ENCODE measurements around the gene SF3B4. TPM values are rescaled to one million over a fixed set of nuclear protein-coding genes. Genes with fewer than 3 reads are reported as not detected.
"Not testable (repeated sequence)": the region's sequence is repeated elsewhere in the genome, so short reads cannot be mapped to it uniquely, and the experiment has no call there.

The SF3B4 gene
- total RNA-seq, 4 donors from 2014 or later = 19.1 to 28.7 (median 22.2) TPM

DNA sequence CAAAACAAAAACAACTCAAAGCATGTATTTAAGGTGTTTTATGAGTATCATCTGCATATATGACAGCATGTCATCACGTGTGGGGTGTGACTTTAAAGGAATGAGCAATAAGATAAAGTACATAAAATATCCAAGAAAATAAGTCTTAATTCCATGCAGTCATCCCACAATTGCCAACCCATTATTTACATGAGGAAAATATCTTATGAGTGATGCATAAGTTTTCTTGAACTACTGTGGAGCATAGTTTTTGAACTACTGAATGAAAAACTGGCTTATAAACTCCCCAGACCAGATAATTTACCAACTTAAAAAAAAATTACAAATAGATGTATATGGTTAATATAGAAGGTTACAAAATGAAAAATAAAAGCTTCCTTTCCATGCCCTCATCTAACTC lies 38.8 kb upstream of the SF3B4 start:
- no peaks in the 10 kb centered on the region for H3K27me3 ChIP-seq
- TF ChIP-seq POLR2A (IDR thresholded peaks at IDR 0.05) (no peak), CTCF (IDR thresholded peaks at IDR 0.05) (no peak), POLR2AphosphoS5 (IDR thresholded peaks at IDR 0.05) (no peak), EP300 (IDR thresholded peaks at IDR 0.05) (no peak)
- no peak overlapping the region for H3K4me3 ChIP-seq
- no peak overlapping the region for H3K27ac ChIP-seq
- WGBS = 37% methylated on average over 1 of the region's 1 CpG
- DNase-seq (ENCODE audit: low spot score in 2 of 2) = no peak
- peaks cover 27% of the 10 kb centered on the region for H3K4me1 ChIP-seq
- H3K9me3 ChIP-seq = no peaks in the 10 kb centered on the region
- peaks cover 63% of the 10 kb centered on the region for H3K36me3 ChIP-seq

- DNase-seq (ENCODE audit: low spot score in 2 of 2) = no peak
- Histone ChIP-seq H3K27me3 (no peaks in the 10 kb centered on the region), H3K4me1 (peaks cover 27% of the 10 kb centered on the region), H3K27ac (no peak overlapping the region), H3K36me3 (peaks cover 58% of the 10 kb centered on the region), H3K4me3 (no peak overlapping the region), H3K9me3 (no peaks in the 10 kb centered on the region)
- TF ChIP-seq POLR2AphosphoS5 (IDR thresholded peaks at IDR 0.05) (no peak), POLR2A (IDR thresholded peaks at IDR 0.05) (no peak)
- WGBS = 84% methylated on average over 3 of the region's 3 CpGs
Observed at GRCh38 chr1:149965440-149965839, 37.8 kb upstream of the SF3B4 start.

- H3K9me3 ChIP-seq = no peaks in the 10 kb centered on the region
- H3K36me3 ChIP-seq = peaks cover 57% of the 10 kb centered on the region
- H3K4me1 ChIP-seq = peaks cover 27% of the 10 kb centered on the region
- no peak for DNase-seq (ENCODE audit: low spot score in 2 of 2)
- H3K27ac ChIP-seq = peak overlapping the region; percentile 53
- no peaks in the 10 kb centered on the region for H3K27me3 ChIP-seq
- no peak overlapping the region for H3K4me3 ChIP-seq
- WGBS = 30% methylated on average over 3 of the region's 3 CpGs
- TF ChIP-seq CTCF (IDR thresholded peaks at IDR 0.05) = no peak
- TF ChIP-seq EP300 (IDR thresholded peaks at IDR 0.05) = no peak
- no peak for TF ChIP-seq POLR2AphosphoS5 (IDR thresholded peaks at IDR 0.05)
- TF ChIP-seq POLR2A (IDR thresholded peaks at IDR 0.05) = no peak
Observed at GRCh38 chr1:149963358-149963757, 35.8 kb upstream of the SF3B4 start.

GRCh38 chr1:149962736-149963135 lies 35.1 kb upstream of the SF3B4 start:
- H3K9me3 ChIP-seq = no peaks in the 10 kb centered on the region
- H3K4me3 ChIP-seq = no peak overlapping the region
- peaks cover 62% of the 10 kb centered on the region for H3K36me3 ChIP-seq
- H3K27ac ChIP-seq = peak overlapping the region; percentile 53
- DNase-seq (ENCODE audit: low spot score in 2 of 2) = no peak
- H3K27me3 ChIP-seq = no peaks in the 10 kb centered on the region
- TF ChIP-seq CTCF (IDR thresholded peaks at IDR 0.05) = no peak
- no peak for TF ChIP-seq POLR2A (IDR thresholded peaks at IDR 0.05)
- TF ChIP-seq EP300 (IDR thresholded peaks at IDR 0.05) = no peak
- no peak for TF ChIP-seq POLR2AphosphoS5 (IDR thresholded peaks at IDR 0.05)
- WGBS = 44% methylated on average over 2 of the region's 2 CpGs
- H3K4me1 ChIP-seq = peaks cover 27% of the 10 kb centered on the region

- H3K36me3 ChIP-seq = peaks cover 64% of the 10 kb centered on the region
- no peaks in the 10 kb centered on the region for H3K9me3 ChIP-seq
- H3K4me1 ChIP-seq = peaks cover 27% of the 10 kb centered on the region
- 11% methylated on average over 3 of the region's 3 CpGs for WGBS
- peak; percentile 67 to 82 for TF ChIP-seq CTCF (IDR thresholded peaks at IDR 0.05)
- no peak for TF ChIP-seq POLR2AphosphoS5 (IDR thresholded peaks at IDR 0.05)
- no peak for TF ChIP-seq POLR2A (IDR thresholded peaks at IDR 0.05)
- TF ChIP-seq EP300 (IDR thresholded peaks at IDR 0.05) = no peak
- H3K27ac ChIP-seq = peak overlapping the region; percentile 53
- DNase-seq (ENCODE audit: low spot score in 2 of 2) = no peak
- H3K27me3 ChIP-seq = no peaks in the 10 kb centered on the region
- H3K4me3 ChIP-seq = no peak overlapping the region
Observed at GRCh38 chr1:149962039-149962647, 34.5 kb upstream of the SF3B4 start.

DNA sequence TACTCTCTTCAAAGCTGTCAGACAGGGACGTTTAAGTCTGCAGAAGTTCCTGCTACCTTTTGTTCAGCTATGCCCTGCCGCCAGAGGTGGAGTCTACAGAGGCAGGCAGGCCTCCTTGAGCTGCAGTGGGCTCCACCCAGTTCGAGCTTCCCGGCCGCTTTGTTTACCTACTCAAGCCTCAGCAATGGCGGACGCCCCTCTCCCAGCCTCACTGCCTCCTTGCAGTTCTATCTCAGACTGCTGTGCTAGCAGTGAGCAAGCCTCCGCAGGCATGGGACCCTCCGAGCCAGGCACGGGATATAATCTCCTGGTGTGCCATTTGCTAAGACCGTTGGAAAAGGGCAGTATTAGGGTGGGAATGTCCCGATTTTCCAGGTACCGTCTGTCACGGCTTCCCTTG lies 29.9 kb upstream of the SF3B4 start:
- not testable (repeated sequence) for H3K4me3 ChIP-seq; H3K4me1 ChIP-seq; H3K27me3 ChIP-seq; H3K9me3 ChIP-seq; H3K27ac ChIP-seq; DNase-seq (ENCODE audit: low spot score in 2 of 2)
- H3K36me3 ChIP-seq = peaks cover 37% of the 10 kb centered on the region
- WGBS = 97% methylated on average over 11 of the region's 14 CpGs
